AG09319 (cell line): ENCODE data around the gene BDH1.

Source experiments
- DNase-seq: peaks from one replicate; pipeline ENCODE4 v3.0.0-alpha.2; 2010; ENCODE audit warnings: low read depth; ENCODE audit errors: extremely low read depth
- TF ChIP-seq, protein P1 (sequence below): IDR thresholded peaks from 2 replicates; pipeline ENCODE4 v1.5.1; 2011; ENCODE audit warnings: low read depth, mild to moderate bottlenecking, inconsistent platforms, low read length, moderate library complexity

Gene BDH1

GRCh38 chr3:197562398-197563251 lies 6.9 kb upstream of the BDH1 start:
- DNase-seq, result no peak
- TF ChIP-seq, protein P1, sequence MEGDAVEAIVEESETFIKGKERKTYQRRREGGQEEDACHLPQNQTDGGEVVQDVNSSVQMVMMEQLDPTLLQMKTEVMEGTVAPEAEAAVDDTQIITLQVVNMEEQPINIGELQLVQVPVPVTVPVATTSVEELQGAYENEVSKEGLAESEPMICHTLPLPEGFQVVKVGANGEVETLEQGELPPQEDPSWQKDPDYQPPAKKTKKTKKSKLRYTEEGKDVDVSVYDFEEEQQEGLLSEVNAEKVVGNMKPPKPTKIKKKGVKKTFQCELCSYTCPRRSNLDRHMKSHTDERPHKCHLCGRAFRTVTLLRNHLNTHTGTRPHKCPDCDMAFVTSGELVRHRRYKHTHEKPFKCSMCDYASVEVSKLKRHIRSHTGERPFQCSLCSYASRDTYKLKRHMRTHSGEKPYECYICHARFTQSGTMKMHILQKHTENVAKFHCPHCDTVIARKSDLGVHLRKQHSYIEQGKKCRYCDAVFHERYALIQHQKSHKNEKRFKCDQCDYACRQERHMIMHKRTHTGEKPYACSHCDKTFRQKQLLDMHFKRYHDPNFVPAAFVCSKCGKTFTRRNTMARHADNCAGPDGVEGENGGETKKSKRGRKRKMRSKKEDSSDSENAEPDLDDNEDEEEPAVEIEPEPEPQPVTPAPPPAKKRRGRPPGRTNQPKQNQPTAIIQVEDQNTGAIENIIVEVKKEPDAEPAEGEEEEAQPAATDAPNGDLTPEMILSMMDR, result no peak

GRCh38 chr3:197561926-197562325 lies 6.2 kb upstream of the BDH1 start:
- TF ChIP-seq, protein P1, result no peak
- no peak for DNase-seq

DNA sequence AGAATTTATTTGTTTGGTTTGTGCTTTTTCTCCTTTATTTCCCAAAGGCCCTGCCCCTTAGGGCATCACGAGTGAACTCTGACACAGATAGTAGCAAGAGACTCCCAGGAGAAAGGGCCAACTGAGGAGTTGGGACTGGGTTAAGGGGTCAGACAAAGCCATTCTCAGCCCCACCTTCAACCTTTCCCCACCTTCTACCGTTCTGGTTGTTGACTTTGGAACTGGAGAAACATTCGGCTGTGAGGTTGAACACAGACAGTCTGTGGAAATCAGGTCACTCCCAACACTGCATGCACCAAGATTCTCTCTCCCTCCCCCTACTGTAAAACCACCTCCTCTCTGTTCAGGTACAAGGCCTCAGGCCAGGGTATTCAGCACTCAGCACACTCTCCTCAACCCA lies 3.9 kb upstream of the BDH1 start:
- TF ChIP-seq, protein P1, result no peak

DNA sequence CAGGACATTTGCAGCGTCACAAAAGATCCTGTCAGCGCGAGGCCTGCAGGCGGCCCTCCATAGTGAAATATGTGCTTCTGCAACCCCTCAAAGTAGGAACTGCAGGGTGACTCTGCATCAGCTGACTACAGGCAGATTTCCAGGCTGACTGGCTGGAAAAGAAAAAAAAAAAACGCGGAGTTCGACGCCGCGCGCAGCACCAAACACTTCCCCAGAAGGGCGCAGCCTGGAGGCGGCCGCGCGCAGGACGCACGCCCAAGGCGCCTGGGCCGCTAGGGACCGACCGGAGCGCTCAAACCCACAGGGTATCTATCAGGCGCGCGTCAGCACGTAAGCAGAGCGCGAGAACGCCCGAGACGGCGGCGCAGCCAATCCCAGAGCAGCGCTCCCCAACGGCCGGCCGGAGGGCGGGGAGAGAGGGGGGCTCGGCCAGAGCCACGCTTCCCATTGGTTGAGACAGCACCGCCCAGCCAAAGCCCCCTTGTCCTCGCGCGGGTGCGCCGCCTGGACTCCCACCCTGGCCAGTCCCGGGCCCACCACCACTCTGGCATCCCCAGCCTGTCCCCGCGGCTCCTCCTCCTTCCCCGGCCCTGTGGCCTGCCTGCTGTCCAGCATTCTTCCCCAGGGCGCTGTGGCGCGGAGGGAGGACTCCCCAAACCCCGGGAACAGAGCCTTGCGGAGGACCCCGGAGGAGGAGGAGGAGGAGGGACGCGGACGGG lies 1.0 kb downstream of the BDH1 start:
- TF ChIP-seq, protein P1, result peak; percentile 56
- peak; percentile 88 for DNase-seq

More for the DNA sequence above, 3.9 kb upstream of the BDH1 start:
- DNase-seq, result no peak

GRCh38 chr3:197554196-197554561 lies 1.6 kb downstream of the BDH1 start:
- TF ChIP-seq, protein P1, result no peak
- DNase-seq, result no peak

DNA sequence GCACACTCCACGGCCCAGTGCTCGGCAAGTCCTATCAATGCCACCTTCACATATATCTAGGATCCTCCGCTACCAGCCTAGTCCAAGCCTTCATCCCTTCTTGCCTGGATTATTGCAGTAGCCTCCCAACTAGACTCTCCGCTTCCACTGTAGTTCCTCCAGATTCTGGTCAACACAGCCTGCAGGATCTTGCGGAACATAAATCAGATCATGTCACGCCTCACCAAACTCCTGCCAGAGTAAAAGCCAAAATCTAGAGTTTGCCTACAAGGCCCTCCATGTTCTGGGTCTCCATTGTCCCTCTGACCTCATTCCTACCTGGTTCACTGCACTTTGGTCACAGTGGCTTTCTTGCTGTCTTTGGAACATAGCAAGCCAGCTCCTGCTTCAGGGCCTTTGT lies 3.6 kb downstream of the BDH1 start:
- DNase-seq, result no peak
- TF ChIP-seq, protein P1, result no peak

GRCh38 chr3:197550489-197550888 lies 5.3 kb downstream of the BDH1 start:
- TF ChIP-seq, protein P1, result no peak
- DNase-seq, result no peak
